Astrocyte of the cerebellum (primary cell): Measurements from ENCODE around the gene CRYBB3.

Experiments
- DNase-seq: peaks from one replicate; pipeline ENCODE4 v3.0.0-alpha.2; 2011; ENCODE audit warnings: low read depth
- H3K4me3 ChIP-seq: 2 replicates; pipeline ENCODE4 v1.5.1; 2011; ENCODE audit warnings: mild to moderate bottlenecking, low read depth, low read length, moderate library complexity
- in situ Hi-C: cut with HindIII; loops from 2 replicates; pipeline ENCODE4 v1.10.0; 2017; ENCODE audit warnings: low sequenced_read_pairs
- TF ChIP-seq, protein P1 (sequence below): IDR thresholded peaks from 2 replicates; pipeline ENCODE4 v1.5.1; 2012; ENCODE audit warnings: low read length, low read depth, moderate library complexity, mild to moderate bottlenecking; ENCODE audit errors: missing control alignments

The CRYBB3 gene

DNA sequence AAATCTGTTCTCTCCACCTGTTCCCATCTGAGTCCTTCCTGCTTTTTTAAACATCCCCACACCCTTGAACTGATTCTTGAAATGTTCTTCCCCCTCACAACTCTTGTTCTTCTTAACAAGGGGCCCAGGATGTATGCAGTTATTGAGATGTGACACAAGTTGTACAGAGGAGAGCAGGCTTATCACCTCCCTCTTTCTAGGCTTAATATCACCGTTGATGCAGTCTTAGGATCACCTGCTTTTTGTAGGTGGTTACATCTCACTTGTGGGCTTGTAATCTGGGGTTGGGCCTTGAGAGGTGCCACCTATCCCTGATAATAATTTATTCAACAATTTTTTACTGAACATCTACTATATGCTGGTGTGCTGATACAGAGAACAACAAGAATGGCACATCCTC is 6.2 kb downstream of the CRYBB3 start:
- TF ChIP-seq, protein P1, sequence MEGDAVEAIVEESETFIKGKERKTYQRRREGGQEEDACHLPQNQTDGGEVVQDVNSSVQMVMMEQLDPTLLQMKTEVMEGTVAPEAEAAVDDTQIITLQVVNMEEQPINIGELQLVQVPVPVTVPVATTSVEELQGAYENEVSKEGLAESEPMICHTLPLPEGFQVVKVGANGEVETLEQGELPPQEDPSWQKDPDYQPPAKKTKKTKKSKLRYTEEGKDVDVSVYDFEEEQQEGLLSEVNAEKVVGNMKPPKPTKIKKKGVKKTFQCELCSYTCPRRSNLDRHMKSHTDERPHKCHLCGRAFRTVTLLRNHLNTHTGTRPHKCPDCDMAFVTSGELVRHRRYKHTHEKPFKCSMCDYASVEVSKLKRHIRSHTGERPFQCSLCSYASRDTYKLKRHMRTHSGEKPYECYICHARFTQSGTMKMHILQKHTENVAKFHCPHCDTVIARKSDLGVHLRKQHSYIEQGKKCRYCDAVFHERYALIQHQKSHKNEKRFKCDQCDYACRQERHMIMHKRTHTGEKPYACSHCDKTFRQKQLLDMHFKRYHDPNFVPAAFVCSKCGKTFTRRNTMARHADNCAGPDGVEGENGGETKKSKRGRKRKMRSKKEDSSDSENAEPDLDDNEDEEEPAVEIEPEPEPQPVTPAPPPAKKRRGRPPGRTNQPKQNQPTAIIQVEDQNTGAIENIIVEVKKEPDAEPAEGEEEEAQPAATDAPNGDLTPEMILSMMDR = no peak
- H3K4me3 ChIP-seq = no peak overlapping the region
- no peak for DNase-seq
- in situ Hi-C loops = no loop called here

DNA sequence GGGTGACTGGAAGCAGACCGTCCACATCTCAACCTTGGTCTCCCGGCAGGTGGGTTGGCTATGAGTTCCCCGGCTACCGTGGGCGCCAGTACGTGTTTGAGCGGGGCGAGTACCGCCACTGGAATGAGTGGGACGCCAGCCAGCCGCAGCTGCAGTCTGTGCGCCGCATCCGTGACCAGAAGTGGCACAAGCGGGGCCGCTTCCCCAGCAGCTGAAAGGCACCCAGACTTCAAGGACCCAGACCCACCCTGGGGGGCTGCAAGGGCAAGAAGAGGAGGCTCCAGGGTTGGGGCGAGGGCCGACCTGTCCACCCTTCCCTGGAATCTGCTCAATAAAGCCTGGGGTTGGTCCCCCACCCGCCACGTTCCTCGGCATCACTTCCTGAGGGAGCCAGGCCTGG is 7.3 kb downstream of the CRYBB3 start:
- TF ChIP-seq, protein P1 = no peak

DNA sequence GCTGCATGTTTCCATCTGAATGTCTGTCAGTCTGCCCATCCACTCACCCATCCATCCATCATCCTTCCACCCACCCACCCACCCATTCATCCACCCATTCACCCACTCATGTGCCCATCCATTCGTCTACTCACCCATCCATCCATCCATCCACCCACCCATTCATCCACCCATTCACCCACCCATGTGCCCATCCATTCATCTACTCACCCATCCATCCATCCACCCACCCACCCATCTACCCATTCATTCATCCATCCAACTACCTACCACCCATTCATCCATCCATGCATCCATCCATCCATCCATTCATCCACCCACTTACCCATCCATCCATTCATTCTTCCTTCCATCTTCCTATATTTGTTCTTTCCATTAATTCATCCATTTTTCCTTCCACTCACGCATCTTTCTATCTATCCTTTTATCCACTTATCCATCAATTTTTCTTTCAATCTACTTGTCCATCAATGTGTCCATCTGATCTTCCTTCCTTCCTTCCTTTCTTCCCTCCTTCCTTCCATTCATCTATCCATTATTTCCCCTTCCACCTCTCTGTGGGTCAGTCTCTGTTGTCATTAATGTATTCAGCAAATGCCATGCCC is 8.0 kb downstream of the CRYBB3 start:
- in situ Hi-C loops = no loop called here
- TF ChIP-seq, protein P1 = no peak
- no peak for DNase-seq

More for the DNA sequence above, 7.3 kb downstream of the CRYBB3 start:
- H3K4me3 ChIP-seq = no peak overlapping the region
- in situ Hi-C loops = no loop called here
- DNase-seq = no peak

DNA sequence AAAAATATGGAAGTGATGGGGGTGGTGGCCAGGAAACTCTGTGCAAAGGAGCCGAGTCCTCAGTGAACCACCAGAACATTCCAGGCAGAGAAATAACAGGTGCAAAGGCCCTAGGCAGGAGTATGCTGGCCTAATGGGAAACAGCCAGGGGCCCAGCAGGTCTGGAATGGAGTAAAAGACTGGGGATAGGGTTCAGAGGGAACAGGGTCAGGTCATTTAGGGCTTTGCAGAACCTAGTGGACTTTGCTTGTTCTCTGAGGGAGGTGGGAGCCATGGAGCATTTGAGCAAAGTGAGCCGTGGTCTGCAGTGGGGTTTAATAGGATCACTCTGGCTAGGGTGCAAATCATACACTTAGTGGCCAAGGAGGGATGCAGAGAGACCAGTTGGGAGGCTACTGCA is 8.7 kb downstream of the CRYBB3 start:
- in situ Hi-C loops = no loop called here

More for the DNA sequence above, 8.0 kb downstream of the CRYBB3 start:
- no peak overlapping the region for H3K4me3 ChIP-seq

DNA sequence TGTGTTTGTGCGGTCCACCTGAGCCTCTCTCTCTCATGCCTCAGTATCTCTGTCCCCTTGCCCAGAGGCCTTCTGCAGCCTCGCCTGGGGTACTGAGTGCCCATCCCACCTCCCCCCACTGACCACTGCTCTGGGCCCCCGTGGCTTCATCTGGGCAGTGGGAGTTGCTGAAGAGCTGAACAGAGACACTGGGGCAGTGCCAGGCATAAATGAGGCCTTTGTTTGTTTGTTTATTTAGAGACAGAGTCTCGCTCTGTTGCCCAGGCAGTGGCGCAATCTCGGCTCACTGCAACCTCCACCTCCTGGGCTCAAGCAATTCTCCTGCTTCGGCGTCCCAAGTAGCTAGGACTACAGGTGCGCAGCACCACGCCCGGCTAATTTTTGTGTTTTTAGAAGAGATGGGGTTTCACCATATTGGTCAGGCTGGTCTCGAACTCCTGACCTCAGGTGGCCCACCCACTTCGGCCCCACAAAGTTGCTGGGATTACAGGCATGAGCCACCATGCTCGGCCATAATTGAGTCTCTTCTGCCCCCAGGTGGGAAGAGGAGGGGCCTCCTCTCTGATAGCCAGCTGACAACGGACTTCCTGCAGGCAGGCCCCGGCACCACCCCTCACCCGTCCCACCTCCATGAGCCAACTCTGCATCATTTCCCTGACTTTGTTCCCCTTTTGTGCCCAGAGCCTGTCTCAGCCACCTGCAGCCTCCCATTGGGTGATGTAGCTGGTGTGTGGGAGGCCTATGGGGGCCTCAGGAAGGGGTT is 9.3 kb downstream of the CRYBB3 start:
- no peak for DNase-seq
- no peak overlapping the region for H3K4me3 ChIP-seq
- in situ Hi-C loops = no loop called here

More for the DNA sequence above, 8.7 kb downstream of the CRYBB3 start:
- no peak overlapping the region for H3K4me3 ChIP-seq
- no peak for DNase-seq
- TF ChIP-seq, protein P1 = no peak

DNA sequence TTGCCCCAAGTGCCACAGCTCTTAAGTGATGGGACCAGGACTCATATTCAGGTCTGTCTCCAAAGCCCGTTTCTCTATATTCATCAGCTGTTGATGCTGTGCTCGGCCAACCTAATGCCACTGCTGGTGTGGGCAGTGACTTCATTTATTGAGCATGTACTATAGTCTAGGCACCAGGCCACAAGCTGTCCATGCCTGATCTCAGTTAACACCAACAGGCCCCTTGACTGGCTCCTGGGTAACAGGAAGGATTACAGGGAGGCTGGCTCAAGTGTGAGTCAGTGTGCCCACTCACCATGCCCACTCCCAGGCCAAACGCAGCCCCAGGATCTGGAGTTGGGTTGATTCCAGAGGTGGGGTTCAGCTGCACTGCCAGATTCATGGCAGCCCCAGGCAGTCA is 11.1 kb downstream of the CRYBB3 start:
- TF ChIP-seq, protein P1 = no peak
- H3K4me3 ChIP-seq = no peak overlapping the region
- DNase-seq = no peak
- in situ Hi-C loops = no loop called here

More for the DNA sequence above, 9.3 kb downstream of the CRYBB3 start:
- TF ChIP-seq, protein P1 = no peak
